Mammary epithelial cell (primary cell): ENCODE data around the gene RFX2.

Experiments used
- EZH2 ChIP-seq: IDR thresholded peaks from 2 replicates; pipeline ENCODE4 v1.6.1; 2012; ENCODE audit warnings: low read length, inconsistent platforms, borderline replicate concordance
- TF ChIP-seq, protein P1 (sequence below), 2 donors: IDR thresholded peaks in 1 of 2; conservative IDR thresholded peaks in 1 of 2; 2 replicates each; pipeline ENCODE4 v1.5.1; 2011 to 2012; ENCODE audit warnings: inconsistent platforms in 2 of 2, low read length in 2 of 2, mild to moderate bottlenecking in 2 of 2, control low read depth in 1 of 2, low read depth in 1 of 2; ENCODE audit not compliant: insufficient read depth in 1 of 2; ENCODE audit errors: extremely low read depth in 1 of 2

DNA sequence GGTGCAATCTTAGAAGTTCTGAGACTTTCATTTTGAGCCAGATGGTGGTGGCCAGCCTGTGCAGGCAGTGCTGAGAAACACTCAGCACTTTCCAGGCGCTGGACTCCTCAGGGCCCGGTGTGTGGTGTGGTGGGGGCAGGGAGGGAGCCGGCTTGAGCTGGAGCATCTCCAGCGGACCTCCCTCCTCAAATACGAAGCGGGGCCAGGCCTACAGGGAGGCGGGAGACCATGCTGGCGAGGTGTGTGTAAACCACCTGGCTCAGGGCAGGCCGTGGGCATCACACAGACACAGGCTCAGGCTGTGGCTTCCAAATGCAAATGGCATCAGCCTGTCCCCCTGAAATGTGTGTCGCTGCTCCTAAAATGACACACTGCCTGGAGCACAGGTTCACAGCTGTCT lies 99.1 kb downstream of the RFX2 start:
- TF ChIP-seq, protein P1, sequence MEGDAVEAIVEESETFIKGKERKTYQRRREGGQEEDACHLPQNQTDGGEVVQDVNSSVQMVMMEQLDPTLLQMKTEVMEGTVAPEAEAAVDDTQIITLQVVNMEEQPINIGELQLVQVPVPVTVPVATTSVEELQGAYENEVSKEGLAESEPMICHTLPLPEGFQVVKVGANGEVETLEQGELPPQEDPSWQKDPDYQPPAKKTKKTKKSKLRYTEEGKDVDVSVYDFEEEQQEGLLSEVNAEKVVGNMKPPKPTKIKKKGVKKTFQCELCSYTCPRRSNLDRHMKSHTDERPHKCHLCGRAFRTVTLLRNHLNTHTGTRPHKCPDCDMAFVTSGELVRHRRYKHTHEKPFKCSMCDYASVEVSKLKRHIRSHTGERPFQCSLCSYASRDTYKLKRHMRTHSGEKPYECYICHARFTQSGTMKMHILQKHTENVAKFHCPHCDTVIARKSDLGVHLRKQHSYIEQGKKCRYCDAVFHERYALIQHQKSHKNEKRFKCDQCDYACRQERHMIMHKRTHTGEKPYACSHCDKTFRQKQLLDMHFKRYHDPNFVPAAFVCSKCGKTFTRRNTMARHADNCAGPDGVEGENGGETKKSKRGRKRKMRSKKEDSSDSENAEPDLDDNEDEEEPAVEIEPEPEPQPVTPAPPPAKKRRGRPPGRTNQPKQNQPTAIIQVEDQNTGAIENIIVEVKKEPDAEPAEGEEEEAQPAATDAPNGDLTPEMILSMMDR (conservative IDR thresholded peaks at IDR 0.05 in 1 of 2, IDR thresholded peaks at IDR 0.05 in 1 of 2; ENCODE audit: extremely low read depth in 1 of 2, insufficient read depth in 1 of 2, low read depth in 1 of 2, low read length in 2 of 2) = no peak
- TF ChIP-seq EZH2 = no peak
